ENCODE results near the gene KLHDC4.
"Not testable (repeated sequence)": the region's sequence is repeated elsewhere in the genome, so short reads cannot be mapped to it uniquely, and the experiment has no call there.

KLHDC4 gene

GRCh38 chr16:87741700-87742415 is 23.9 kb downstream of the KLHDC4 start:
- no peak for DNase-seq

DNA sequence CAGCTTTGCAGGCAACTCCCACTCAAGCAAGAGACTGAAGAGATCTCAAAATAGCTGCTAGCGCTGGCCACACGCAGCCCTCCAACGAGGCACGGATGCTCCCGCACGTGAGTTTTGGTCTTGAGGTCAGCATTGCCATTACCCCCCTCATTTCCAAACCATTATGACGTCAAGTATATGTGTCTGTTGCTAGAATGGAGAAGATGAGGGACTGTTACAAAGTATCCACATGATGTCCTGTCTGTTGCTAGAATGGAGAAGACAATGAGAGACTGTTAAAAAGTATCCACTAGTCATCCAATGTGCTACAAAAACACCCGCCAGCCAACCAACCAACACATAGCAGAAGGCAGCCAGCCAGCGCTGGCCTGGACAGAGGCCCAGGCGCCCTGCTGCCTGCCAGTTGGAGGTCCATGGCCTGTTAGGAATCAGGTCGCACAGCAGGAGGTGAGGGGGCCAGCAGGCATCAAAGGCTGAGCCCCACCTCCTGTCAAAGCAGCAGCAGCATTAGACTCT is 24.8 kb downstream of the KLHDC4 start:
- no peak for DNase-seq

DNA sequence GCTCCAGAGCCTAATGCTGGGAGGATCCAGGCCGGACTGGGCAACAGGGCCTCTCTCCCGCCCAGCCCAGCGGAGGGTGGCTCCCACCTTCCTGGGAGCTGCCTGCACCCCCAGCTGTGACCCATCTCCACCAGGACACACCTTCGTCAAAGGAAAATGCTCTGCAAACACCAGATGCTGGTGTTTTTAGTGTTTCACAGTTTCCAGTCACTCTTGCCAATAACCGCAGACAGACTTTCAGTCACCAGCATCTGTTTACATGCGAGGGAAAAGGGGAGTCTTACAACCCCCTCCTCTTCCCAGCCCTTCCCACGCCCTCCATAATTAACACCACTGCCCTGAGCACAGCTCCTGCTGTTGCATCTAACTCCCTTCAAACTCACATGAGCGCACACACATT is 25.3 kb downstream of the KLHDC4 start:
- DNase-seq = no peak

DNA sequence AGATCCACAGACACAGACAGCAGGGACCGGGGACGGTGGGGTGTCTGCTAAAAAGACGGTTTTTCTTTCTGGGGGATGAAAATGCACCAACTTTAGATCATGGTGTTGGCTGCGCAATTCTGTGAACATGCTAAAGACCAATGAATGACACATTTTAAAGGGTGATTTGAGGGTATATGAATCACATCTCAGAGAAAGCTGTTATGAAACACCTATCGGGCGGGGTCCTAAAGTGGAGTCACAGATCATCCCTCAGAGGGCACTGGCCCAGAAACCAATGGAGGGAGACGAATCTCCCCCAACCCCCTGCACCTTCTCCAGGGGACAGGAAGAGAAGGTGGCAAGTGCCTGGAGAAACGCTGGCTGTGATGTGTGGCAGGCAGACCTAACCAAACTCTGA is 26.0 kb downstream of the KLHDC4 start:
- no peak for DNase-seq

GRCh38 chr16:87736008-87736382 is 29.8 kb downstream of the KLHDC4 start:
- no peak for DNase-seq

- no peak for DNase-seq
Observed at GRCh38 chr16:87735270-87736007, 30.3 kb downstream of the KLHDC4 start.

DNA sequence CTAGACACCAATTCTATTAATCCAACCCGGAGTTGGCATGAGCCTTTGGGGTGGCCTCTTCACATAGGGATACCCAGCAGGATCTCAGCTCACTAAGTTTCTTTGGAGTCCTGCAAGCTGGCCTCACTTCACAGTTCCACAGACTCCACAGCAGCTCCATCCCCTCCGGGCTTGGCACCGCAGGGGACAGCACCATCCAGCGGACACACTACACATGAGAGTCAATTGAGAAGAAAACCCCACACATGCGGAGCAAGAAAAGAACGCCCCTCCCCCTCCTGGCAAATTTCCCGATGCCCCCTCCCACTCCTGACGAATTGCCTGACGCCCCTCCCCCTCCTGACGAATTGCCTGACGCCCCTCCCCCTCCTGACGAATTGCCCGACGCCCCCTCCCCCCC is 31.1 kb downstream of the KLHDC4 start:
- DNase-seq = no peak

DNA sequence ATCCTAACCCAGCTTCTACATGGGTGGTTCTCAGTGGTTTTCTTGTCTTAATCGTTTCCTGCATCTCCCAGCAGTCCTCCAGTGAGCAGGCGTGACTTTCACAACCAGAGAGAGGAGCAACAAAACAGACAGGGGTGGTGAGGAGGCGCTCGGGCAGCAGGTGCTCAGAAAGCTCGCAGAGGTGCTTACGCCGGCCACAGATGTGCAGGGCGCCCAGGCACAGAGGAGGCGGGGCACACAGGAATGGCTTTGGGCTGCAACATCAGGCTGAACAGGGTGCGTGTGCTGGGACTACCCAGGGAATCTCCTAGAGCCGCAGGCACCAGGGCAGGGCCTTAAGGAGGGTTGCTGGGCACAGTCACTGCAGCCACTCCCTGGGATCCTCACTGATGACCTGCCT is 32.6 kb downstream of the KLHDC4 start:
- no peak for DNase-seq

- no peak for DNase-seq
Observed at GRCh38 chr16:87731607-87732006, 34.2 kb downstream of the KLHDC4 start.

GRCh38 chr16:87729266-87729954 is 36.4 kb downstream of the KLHDC4 start:
- no peak for DNase-seq

GRCh38 chr16:87728026-87728425 is 37.8 kb downstream of the KLHDC4 start:
- DNase-seq = no peak

- DNase-seq = no peak
Observed at GRCh38 chr16:87727346-87727745, 38.4 kb downstream of the KLHDC4 start.

GRCh38 chr16:87726577-87726976 is 39.2 kb downstream of the KLHDC4 start:
- DNase-seq = not testable (repeated sequence)

DNA sequence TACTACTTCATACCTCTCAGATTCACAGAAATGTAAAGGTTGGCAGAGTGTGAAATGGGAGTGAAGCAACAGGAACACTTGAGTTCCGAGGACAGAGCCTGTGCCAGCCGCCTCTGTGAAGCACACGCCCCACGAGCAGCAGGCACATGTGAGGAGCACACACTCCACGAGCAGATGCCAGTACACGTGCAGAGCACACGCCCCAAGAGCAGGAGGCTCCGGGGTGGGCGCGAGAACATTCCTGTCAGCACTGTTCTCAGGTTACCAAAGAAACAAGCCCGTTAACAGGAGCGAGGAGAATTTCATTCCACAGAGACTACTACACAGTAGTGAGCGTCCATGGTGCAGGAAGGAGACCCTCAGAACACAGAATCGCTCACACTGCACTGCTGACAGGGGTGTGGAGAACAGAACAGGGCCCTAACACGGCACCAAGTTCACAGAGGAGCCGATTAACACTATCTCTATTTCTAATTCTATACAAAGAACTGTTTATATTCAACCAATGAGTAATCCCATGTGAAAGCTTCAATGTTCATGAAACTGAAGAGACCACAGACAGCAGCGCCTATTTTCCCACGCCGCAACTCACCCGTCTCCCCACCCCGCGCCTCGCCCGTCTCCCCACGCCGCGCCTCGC is 40.1 kb downstream of the KLHDC4 start:
- no peak for DNase-seq

- DNase-seq = no peak
Observed at GRCh38 chr16:87724490-87725291, 41.1 kb downstream of the KLHDC4 start.

GRCh38 chr16:87723226-87723623 is 42.6 kb downstream of the KLHDC4 start:
- no peak for DNase-seq

DNA sequence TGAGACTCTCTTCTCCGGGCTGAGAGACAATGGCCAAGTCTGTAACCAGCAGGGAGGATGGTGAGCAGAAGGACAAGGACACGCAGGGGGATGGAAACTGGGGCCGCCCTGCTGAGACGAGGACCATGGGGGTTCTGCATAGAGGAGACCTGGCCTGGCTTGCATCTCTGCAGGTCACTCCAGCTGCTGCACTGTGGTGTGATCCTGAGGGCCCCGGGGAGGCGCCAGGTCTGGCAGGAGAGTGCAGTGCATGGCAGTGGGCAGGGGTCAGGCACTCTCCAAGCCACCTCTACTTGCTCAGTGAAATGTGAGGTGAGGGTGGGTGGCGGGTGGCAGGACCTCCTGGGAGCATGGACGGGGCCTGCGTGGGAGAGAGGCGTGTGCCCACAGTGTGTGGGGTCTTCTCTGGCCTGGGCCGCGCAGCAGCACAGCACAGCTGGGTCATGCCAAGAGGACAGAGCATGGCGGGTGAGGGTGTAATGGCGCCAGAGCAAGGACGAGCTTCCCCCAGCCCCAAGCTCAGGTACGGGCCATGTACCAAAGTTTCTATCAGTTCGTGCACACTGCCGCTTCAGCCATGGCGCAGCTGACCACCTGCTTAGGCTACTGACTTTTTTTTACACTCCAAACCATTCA is 43.1 kb downstream of the KLHDC4 start:
- DNase-seq = no peak

DNA sequence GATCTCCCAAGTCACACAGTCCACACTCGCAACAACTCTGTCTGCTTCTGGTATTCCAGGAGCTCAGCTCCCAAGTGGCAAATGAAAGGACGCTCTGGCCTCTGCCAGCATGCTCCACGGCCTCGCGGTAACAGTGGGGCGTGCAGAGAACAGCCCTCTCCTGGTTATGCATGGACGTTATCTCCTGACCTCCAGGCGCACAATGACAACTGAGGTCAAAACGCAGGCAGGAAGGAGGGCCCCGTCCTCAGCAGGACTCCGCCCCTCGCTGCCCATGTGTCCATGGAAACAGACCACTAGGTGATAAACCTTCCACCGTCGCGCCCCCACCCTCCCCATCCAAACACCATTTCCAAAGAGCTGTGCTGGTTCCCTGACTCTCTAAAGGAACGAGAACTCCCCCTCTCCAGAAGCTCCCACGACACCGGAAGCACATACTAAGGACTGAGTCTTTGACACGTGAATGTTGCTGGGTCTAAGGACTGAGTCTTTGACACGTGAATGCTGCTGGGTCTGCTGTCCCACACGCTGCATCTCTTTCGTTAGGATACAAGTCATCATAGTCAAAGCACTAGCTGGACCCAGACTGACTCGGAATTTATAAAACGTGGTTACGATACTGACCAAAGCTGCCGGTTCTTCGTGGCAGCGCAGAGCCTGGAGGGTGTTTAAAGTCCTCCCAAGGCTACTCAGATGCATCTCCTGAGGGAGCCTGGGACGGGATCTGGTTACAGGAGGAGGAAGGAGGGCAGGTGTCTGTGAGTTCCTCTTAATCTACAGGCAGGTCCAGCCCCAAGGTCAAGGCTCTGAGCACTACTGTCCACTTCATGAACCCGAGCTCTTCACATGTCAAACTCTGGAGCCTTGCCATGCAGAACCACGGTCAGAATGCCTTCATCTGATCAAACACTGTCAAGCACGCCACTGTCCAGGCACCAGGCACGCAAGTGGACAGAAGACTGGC is 43.9 kb downstream of the KLHDC4 start:
- DNase-seq = no peak

DNA sequence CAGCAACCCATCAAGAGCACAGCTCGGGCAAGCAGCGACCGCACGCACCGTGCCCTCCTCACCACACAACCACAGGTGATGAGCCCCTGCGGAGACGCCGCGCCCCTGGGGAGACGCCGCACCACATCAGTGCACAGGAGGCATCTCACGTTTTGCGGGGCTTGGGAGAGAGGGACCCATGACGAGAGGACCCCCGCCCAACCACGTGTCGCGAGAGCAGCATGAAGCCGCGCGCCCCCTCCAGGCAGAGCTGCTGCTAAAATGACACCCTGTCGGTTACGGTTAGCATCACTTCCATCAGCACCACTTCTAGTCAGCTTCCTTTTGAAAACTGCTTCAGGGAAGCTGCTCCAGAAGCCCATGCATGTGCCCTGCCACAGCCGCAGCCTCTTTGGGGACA is 45.3 kb downstream of the KLHDC4 start:
- no peak for DNase-seq

GRCh38 chr16:87718831-87719230 is 47.0 kb downstream of the KLHDC4 start:
- DNase-seq = not testable (repeated sequence)

- no peak for DNase-seq
Observed at GRCh38 chr16:87715658-87716057, 50.1 kb downstream of the KLHDC4 start.

All from GF-D8 (cell line).